Measurements from ENCODE around the gene GLOD4.
"Not testable (repeated sequence)": the region's sequence is repeated elsewhere in the genome, so short reads cannot be mapped to it uniquely, and the experiment has no call there.

GLOD4 gene, protein sequence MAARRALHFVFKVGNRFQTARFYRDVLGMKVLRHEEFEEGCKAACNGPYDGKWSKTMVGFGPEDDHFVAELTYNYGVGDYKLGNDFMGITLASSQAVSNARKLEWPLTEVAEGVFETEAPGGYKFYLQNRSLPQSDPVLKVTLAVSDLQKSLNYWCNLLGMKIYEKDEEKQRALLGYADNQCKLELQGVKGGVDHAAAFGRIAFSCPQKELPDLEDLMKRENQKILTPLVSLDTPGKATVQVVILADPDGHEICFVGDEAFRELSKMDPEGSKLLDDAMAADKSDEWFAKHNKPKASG

GRCh38 chr17:781805-782731 is at the start of gene GLOD4, which contains the start of gene MRM3:
Gene GLOD4, minus strand, starts transcription at chr17:782280. Its CDS starts 25 bp downstream, at chr17:782255.
Gene MRM3, plus strand, starts transcription at chr17:782353. Its CDS starts 26 bp downstream, at chr17:782379.
- DNase-seq (ENCODE audit: low read depth): peak; percentile 53

DNA sequence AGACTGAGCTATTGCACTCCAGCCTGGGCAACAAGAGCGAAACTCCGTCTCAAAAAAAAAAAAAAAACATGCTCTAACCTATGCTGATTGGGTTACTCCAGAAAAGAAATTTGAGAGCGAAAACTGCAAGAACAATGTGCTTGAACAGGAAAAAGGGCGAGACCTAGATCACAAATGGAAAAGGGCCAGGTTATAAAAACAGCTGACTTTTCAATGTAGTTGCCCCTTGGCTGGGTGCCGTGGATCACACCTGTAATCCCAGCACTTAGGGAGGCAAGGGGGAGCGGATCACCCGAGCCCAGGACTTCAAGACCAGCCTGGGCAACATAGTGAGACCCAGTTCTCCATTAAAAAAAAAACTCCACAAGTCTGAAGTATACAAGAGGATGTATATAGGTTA is 48.9 kb upstream of the GLOD4 start:
- no peak for DNase-seq (ENCODE audit: low read depth)

DNA sequence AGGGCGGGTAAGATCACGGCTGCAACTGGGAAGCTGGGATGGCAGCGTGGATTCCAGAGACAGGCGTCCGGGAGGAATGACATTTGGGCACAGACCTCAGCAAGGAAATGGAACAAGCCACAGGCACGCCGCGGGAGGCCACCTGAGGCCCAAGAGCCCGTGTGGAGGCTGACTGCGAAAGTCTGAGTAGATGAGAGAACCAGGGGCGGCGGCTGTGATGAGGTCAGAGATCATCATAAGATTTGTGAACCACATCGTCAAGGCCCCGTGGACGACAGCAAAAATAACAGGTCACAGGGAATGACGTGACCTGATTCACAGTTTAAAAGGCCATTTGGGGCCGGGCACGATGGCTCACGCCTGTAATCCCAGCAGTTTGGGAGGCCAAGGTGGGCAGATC is 48.3 kb upstream of the GLOD4 start:
- DNase-seq (ENCODE audit: low read depth): no peak

GRCh38 chr17:829614-830013 is 47.5 kb upstream of the GLOD4 start:
- not testable (repeated sequence) for DNase-seq (ENCODE audit: low read depth)

- DNase-seq (ENCODE audit: low read depth): no peak
Measured at GRCh38 chr17:828761-829160, 46.7 kb upstream of the GLOD4 start.

GRCh38 chr17:826778-827177 is 44.7 kb upstream of the GLOD4 start:
- no peak for DNase-seq (ENCODE audit: low read depth)

- DNase-seq (ENCODE audit: low read depth): no peak
Measured at GRCh38 chr17:825216-825615, 43.1 kb upstream of the GLOD4 start.

DNA sequence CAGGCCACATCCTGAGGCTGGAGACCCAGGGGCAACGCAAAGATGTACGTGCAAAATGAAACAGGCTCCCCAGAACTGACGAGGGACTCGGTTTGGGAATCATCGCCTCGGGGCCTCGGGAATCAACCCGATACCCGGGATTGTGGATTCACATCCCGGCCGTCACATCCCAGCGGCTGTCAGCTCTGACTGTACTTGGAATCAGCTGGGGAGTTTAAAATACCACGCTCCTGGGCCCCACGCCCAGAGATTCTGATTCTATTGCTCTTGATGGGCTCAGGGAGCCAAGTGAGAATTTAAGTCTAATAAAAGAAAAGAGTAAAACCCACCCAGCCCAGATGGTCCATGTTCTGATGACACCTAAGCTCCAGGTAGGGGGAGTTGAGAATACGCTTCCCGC is 42.3 kb upstream of the GLOD4 start:
- DNase-seq (ENCODE audit: low read depth): no peak

GRCh38 chr17:823501-823902 is 41.4 kb upstream of the GLOD4 start:
- DNase-seq (ENCODE audit: low read depth): no peak

GRCh38 chr17:819251-819650 is 37.2 kb upstream of the GLOD4 start:
- no peak for DNase-seq (ENCODE audit: low read depth)

DNA sequence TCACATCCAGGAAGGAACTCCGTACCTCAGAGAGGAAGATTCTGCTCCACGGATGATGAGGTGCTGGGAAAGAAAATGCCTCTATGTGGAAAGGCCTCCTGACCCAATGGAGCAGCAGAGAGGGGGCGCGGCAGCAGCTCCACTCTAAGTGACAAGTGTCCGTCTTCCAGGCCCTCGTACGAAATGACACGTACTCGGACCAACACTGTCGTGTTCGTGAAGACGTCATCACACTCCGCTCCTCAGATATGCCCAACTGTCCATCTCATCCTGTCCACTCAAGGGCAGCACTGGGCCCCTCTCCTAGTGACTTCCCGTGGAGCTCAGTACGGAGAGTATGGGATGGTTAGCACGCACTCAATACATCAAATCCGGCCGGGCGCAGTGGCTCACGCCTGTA is 32.3 kb upstream of the GLOD4 start:
- no peak for DNase-seq (ENCODE audit: low read depth)

DNA sequence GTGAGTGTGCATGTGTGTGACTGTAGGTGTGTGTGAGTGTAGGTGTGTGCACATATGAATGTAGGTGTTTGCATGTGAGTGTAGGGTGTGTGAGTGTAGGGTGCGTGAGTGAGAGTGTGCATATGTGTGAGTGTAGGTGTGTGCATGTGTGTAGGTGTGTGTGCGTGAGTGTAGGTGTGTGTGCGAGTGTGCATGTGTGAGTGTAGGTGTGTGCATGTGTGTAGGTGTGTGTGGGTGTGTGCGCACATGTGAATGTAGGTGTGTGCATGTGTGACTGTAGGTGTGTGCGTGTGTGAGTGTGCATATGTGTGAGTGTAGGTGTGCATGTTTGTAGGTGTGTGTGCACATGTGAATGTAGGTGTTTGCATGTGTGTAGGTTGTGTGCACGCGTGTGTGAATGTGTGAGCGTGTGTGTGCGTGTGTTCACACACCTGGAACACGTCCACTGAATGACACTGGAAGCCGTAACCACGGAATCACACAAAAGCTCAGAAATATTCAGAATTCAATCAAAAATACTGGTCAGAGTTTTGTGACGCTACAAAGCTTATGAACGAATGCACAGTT is 30.6 kb upstream of the GLOD4 start:
- no peak for DNase-seq (ENCODE audit: low read depth)

DNA sequence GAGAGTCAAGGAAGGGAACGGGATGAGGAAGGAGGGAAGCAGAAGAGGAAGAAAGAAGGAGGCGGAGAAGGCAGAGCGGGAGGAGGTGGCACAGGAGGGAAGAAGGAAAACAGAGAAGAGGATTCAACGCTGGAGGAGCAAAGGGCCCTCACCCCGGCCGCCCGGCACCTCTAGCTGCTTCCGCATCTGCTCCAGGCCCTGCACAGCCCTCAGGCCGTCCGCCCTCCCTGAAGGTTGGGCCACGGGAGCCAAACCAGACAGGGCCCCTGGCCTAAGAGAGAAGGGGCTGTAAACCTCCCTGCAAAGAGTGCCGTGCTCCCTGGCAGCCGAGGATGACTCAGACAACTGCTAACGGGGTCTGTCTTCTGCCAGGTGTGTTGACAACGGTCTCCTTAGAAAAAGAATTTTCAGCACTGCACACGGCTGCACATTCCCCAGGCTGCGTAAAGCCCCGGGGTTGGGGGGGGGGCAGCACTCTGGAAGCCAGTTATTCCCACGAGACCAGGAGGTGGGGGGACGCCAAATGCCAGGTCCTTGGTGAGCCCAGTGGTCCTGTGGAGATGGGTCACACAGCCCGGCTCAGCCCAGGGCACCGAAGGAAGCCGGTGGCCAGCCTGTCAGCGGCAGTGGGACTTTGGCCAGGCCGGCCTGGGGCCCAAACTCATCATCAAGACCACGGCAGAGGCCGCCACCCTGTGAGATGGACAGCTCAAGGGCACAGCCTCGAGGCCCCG is 29.1 kb upstream of the GLOD4 start:
- DNase-seq (ENCODE audit: low read depth): no peak

DNA sequence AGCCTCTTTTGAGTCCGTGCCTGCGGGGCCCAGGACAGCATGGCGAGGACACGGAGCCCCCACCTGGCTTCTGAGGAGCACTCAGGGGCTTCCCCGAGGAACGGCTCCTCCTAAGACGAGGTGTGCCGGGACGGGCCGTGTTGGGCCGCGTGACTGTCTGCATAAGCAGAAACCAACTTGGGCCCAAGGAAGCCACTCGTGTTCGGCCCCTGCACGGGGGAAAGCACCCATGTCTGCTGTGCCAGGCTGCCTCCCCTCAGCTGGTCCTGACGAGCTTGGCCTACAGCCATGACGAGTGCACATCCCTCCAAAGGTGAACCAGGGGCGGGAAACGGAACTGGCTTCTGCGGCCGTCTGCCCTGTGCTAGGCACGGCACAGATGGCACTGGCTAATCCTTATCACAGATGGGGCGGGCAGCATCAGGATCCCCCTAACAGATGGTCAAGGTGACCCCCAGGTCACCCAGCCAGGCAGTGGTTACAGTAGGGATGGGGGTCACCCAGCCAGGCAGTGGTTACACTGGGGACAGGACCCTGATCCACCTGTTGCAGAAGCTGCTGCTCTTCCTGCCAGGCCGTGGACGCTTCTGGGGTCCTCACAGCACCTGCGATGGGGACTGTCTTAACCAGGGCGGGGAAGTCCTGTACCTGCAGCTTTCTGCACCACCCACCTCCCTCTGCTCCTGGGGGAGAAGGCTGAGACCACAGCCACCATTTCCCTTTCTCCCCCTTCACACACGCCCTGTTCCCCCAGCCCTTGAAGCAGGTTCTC is 25.6 kb upstream of the GLOD4 start:
- no peak for DNase-seq (ENCODE audit: low read depth)

DNA sequence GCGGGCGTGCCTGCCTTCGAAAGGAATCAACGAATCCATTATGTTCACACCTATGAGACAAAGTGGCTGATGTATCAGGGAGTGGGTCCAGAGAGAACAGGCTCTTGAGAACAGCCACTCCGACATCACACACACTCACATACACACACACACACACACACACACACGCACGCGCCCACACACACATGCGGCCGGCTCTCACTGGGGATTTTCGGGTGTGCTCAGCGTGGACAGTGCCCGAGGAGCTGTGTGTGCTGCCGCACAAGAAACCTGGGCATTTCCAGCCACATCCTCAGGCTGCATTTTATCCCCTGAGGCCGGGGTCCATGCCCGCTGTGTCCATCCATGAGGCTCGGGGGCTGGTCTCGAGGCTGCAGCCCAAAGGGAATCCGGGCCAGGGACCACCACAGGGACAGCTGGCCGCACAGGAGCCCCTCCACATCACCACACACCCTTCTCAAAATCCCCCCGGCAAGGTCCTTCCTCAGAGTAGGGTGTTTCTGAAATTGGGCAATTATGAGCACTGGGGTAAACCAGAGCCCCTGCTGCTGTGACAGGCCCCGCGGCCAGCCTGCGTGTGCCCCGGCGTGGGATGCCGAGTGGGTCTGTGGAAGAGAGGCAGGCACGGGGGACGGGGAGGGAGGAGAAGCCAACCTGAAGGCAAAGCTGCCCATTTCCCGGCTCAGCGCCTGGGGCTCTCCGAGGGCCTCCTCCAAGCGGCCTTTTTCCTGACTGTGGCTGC is 24.9 kb upstream of the GLOD4 start:
- no peak for DNase-seq (ENCODE audit: low read depth)

DNA sequence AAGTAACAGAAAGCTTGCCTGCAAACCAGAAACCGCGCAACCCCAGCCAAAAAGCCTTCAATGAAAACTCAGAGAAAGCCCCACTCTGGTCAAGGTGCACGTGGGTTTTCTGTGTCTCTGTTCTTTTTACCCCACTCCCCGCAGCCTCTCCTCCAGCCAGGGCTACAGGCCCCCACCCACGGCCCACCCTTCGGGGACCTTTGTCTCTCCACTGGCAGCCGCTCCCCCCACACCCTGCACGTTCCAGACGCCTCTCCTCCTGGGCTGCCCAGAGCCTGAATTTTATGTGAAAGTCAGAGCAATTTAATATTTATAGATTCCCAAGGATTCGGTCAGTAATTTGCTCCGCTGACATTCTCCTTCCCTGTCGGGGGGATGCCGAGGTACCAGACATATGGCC is 24.3 kb upstream of the GLOD4 start:
- no peak for DNase-seq (ENCODE audit: low read depth)

- not testable (repeated sequence) for DNase-seq (ENCODE audit: low read depth)
Measured at GRCh38 chr17:805886-806285, 23.8 kb upstream of the GLOD4 start.

DNA sequence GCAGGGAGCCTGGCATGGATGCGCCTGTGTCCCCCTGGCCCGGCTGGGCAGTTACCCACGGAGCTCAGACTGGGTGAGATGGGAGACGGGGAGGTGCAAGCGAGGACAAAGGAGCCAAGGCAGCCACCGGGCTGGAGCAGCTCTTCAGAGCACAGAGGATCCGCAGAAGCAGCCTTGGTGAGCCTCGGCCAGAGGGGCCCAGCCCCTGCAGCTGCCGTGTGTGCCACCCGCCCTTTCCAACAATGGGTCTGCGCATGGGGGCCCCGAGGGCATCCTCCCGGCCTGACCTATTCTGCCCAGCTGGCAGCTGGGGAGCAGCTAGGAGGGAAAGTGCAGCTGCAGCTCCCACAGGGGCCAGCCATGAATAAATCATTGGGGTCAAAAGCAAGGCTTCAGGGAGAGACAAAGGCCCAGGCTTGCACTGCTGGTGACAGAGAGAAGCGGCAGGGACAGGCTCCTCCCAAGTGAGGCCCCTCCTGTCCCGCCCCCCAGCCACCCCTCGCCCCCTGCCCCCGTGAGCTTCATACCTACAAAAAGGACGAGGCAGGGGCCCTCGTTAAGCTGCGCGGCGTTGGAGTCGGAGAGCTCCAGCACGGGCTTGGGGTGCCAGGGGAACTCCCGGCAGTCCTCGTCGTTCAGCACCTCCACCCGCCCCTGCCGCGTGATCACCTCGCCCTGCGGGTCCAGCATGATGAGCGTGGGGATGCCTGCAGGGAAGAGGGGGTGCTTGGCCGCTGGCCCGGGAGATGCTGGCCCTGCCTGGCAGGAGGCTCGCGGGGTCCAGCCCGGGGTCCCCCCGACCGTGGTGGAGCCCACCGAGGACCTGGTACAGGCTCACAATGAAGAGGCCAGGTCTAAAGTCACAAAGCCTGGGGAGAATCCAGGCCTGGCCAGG is 22.7 kb upstream of the GLOD4 start:
- no peak for DNase-seq (ENCODE audit: low read depth)

Data from CMK (cell line).